Measurements from ENCODE around the gene PROSER2. TPM values are rescaled to one million over a fixed set of nuclear protein-coding genes. Genes with fewer than 3 reads are reported as not detected.

The PROSER2 gene
- total RNA-seq, 1 donor from 2014 or later: 7.1 TPM

- Mint-ChIP-seq H3K27ac (ENCODE audit: unreplicated experiment) (peak overlapping the region; percentile 60), H3K36me3 (ENCODE audit: unreplicated experiment) (no peaks in the 10 kb centered on the region), H3K4me1 (ENCODE audit: unreplicated experiment) (peaks cover 28% of the 10 kb centered on the region), H3K4me3 (ENCODE audit: unreplicated experiment) (no peak overlapping the region), H3K27me3 (ENCODE audit: unreplicated experiment) (no peaks in the 10 kb centered on the region), H3K9me3 (ENCODE audit: unreplicated experiment) (no peaks in the 10 kb centered on the region)
- no peak for TF ChIP-seq CTCF (IDR thresholded peaks at IDR 0.05)
- no peak for DNase-seq (ENCODE audit: extremely low spot score, unreplicated experiment)
These were observed 51.7 kb downstream of the PROSER2 start for GRCh38 chr10:11874568-11875493.

GRCh38 chr10:11875494-11876281 lies 52.5 kb downstream of the PROSER2 start:
- DNase-seq (ENCODE audit: extremely low spot score, unreplicated experiment): no peak
- Mint-ChIP-seq H3K27me3 (ENCODE audit: unreplicated experiment) (no peaks in the 10 kb centered on the region), H3K27ac (ENCODE audit: unreplicated experiment) (peak overlapping the region; percentile 60), H3K4me1 (ENCODE audit: unreplicated experiment) (peaks cover 32% of the 10 kb centered on the region), H3K36me3 (ENCODE audit: unreplicated experiment) (no peaks in the 10 kb centered on the region), H3K9me3 (ENCODE audit: unreplicated experiment) (no peaks in the 10 kb centered on the region), H3K4me3 (ENCODE audit: unreplicated experiment) (no peak overlapping the region)
- TF ChIP-seq CTCF (IDR thresholded peaks at IDR 0.05): no peak

- Mint-ChIP-seq H3K9me3 (ENCODE audit: unreplicated experiment) (no peaks in the 10 kb centered on the region), H3K27me3 (ENCODE audit: unreplicated experiment) (no peaks in the 10 kb centered on the region), H3K4me1 (ENCODE audit: unreplicated experiment) (peaks cover 32% of the 10 kb centered on the region), H3K4me3 (ENCODE audit: unreplicated experiment) (no peak overlapping the region), H3K36me3 (ENCODE audit: unreplicated experiment) (no peaks in the 10 kb centered on the region), H3K27ac (ENCODE audit: unreplicated experiment) (peak overlapping the region; percentile 60)
- TF ChIP-seq CTCF (IDR thresholded peaks at IDR 0.05): no peak
- no peak for DNase-seq (ENCODE audit: extremely low spot score, unreplicated experiment)
These were observed 53.2 kb downstream of the PROSER2 start for GRCh38 chr10:11876324-11876723.

- no peak for TF ChIP-seq CTCF (IDR thresholded peaks at IDR 0.05)
- H3K27ac Mint-ChIP-seq (ENCODE audit: unreplicated experiment): no peak overlapping the region
- H3K9me3 Mint-ChIP-seq (ENCODE audit: unreplicated experiment): no peaks in the 10 kb centered on the region
- H3K4me1 Mint-ChIP-seq (ENCODE audit: unreplicated experiment): peaks cover 34% of the 10 kb centered on the region
- H3K27me3 Mint-ChIP-seq (ENCODE audit: unreplicated experiment): no peaks in the 10 kb centered on the region
- DNase-seq (ENCODE audit: extremely low spot score, unreplicated experiment): no peak
- no peaks in the 10 kb centered on the region for H3K36me3 Mint-ChIP-seq (ENCODE audit: unreplicated experiment)
- H3K4me3 Mint-ChIP-seq (ENCODE audit: unreplicated experiment): no peak overlapping the region
These were observed 53.8 kb downstream of the PROSER2 start for GRCh38 chr10:11876805-11877590.

Data from osteocyte (in vitro differentiated cells).